Brain microvascular endothelial cell (primary cell): ENCODE measurements around the gene ROR2.

Source experiments
- DNase-seq: peaks from one replicate; pipeline ENCODE4 v3.0.0-alpha.2; 2020
- H3K27ac ChIP-seq: fragments of 250-450 bp; sonication (Bioruptor Pico); 2 replicates; pipeline ENCODE4 v1.5.1; 2020; ENCODE audit warnings: mild to moderate bottlenecking, moderate library complexity
- H3K27me3 ChIP-seq: fragments of 250-450 bp; sonication (Bioruptor Pico); replicated peaks from 2 replicates; pipeline ENCODE4 v1.5.1; 2020; ENCODE audit warnings: mild to moderate bottlenecking
- H3K36me3 ChIP-seq: fragments of 250-450 bp; sonication (Bioruptor Pico); replicated peaks from 2 replicates; pipeline ENCODE4 v1.5.1; 2020; ENCODE audit warnings: mild to moderate bottlenecking
- H3K4me3 ChIP-seq: 2 replicates; pipeline ENCODE4 v1.5.1; 2011; ENCODE audit warnings: low read depth, mild to moderate bottlenecking, control low read depth, low read length, moderate library complexity
- in situ Hi-C: cut with HindIII; loops from 2 replicates; pipeline ENCODE4 v1.10.0; 2017; ENCODE audit warnings: low sequenced_read_pairs, low pct_ligation_motif_present
- TF ChIP-seq, protein P1 (sequence below): IDR thresholded peaks from 2 replicates; pipeline ENCODE4 v1.5.1; 2011; ENCODE audit warnings: low read depth, mild to moderate bottlenecking, moderate library complexity, low read length, control low read depth, inconsistent platforms; ENCODE audit errors: missing control alignments

ROR2 gene

GRCh38 chr9:91890662-91891061 lies 59.4 kb downstream of the ROR2 start:
- H3K27me3 ChIP-seq: no peaks in the 10 kb centered on the region
- TF ChIP-seq, protein P1, sequence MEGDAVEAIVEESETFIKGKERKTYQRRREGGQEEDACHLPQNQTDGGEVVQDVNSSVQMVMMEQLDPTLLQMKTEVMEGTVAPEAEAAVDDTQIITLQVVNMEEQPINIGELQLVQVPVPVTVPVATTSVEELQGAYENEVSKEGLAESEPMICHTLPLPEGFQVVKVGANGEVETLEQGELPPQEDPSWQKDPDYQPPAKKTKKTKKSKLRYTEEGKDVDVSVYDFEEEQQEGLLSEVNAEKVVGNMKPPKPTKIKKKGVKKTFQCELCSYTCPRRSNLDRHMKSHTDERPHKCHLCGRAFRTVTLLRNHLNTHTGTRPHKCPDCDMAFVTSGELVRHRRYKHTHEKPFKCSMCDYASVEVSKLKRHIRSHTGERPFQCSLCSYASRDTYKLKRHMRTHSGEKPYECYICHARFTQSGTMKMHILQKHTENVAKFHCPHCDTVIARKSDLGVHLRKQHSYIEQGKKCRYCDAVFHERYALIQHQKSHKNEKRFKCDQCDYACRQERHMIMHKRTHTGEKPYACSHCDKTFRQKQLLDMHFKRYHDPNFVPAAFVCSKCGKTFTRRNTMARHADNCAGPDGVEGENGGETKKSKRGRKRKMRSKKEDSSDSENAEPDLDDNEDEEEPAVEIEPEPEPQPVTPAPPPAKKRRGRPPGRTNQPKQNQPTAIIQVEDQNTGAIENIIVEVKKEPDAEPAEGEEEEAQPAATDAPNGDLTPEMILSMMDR: no peak
- in situ Hi-C loops: no loop called here

DNA sequence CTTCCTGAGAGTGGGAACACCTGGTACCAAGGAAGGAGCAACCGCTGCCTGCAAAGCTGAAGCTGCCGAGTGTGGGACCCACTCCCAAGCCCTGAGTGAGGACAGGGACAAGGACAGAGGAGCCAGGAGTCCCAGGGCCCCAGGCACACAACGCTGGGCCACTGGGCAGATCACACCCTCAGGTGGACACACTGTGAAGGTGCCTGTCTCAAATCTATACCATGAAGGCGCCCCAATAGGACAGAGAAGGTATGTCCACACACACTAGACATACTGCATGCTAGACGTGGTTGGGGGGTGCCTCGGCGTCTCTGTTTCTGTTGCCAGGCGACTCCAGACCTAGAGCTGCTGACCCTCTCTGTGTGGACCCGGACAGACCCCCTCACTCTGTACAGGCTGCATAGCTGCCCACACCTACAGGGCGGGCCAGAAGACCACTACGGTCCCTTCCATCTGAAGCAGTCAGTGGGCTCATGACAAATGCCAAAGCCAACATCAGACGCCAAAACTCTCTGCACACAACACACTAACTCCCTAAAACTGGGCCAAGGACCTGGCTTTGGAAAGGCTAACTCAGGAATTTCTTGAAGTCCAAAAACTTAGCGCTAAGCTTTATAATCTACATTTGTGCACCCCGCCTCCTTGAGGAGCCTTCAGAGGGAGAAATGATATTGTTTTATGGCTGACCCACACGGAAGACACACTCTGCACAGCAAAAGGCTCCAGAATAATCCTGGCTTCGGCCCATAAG lies 60.7 kb downstream of the ROR2 start:
- no peak overlapping the region for H3K4me3 ChIP-seq
- no peak overlapping the region for H3K27ac ChIP-seq
- no peak for DNase-seq
- in situ Hi-C loops: no loop called here
- no peaks in the 10 kb centered on the region for H3K36me3 ChIP-seq
- H3K27me3 ChIP-seq: no peaks in the 10 kb centered on the region
- TF ChIP-seq, protein P1: no peak

More at GRCh38 chr9:91890662-91891061, 59.4 kb downstream of the ROR2 start:
- Histone ChIP-seq H3K36me3 (no peaks in the 10 kb centered on the region), H3K27ac (no peak overlapping the region), H3K4me3 (no peak overlapping the region)
- no peak for DNase-seq

DNA sequence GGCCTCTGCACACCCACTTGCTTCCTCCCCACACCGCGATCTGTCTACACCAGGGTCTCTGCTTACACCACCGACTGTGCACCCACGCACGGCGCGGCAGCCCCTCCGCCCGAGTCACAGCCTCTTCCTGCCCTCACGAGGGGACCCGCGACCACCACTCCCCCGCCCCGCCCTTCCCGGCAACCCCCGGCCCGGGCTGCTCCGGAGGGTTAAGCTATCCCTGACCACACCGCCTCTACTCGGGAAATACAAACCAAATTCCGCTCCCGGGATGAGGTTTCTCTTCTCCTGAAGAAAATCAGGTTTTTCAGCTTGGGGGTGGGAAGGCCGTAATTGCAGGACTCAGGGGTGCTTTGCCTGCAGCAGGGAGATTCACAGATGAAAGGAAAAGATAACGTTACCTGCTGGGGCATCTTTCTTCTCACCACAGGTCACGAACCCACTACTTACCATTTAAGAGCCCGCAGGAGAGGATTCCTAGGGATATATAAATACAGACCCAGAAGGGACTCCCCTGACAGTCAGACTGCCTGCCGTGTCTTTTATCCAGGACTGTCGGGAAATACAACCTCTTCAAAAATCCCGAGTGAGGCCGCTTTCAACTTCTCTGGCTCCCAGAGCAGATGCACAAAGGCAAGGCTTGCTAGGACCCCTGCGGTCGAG lies 63.5 kb downstream of the ROR2 start:
- TF ChIP-seq, protein P1: no peak
- H3K36me3 ChIP-seq: no peaks in the 10 kb centered on the region
- in situ Hi-C loops: no loop called here
- H3K27me3 ChIP-seq: no peaks in the 10 kb centered on the region
- H3K27ac ChIP-seq: peak overlapping the region; percentile 73
- H3K4me3 ChIP-seq: no peak overlapping the region
- DNase-seq: no peak

DNA sequence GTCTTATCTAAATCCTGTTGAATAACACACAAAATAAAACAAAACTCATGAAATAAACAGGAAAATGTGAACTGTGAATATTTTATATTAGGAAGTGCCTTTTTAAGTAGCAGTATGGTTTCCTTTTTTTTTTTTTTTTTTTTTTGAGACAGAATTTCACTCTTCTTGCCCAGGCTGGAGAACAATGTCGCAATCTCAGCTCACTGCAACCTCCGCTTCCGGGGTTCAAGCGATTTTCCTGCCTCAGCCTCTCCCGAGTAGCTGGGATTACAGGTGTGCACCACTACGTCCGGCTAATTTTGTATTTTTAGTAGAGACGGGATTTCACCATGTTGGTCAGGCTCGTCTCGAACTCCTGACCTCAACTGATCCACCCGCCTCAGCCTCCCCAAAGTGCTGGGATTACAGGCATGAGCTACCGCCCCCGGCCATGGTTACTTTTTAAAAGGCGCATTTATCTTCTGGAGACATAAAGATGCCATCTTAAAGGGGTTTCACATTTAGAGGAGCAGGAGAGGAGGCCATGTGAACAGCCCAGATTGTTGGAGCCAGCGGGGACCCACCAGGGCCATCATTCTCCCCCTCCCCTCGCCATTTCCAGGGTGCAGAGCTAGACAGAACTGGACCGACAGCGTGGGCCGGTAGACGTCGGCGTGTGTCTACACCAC lies 64.1 kb downstream of the ROR2 start:
- no peak for DNase-seq
- in situ Hi-C loops: no loop called here
- TF ChIP-seq, protein P1: no peak
- H3K4me3 ChIP-seq: no peak overlapping the region
- H3K27me3 ChIP-seq: no peaks in the 10 kb centered on the region
- H3K36me3 ChIP-seq: no peaks in the 10 kb centered on the region
- H3K27ac ChIP-seq: no peak overlapping the region

DNA sequence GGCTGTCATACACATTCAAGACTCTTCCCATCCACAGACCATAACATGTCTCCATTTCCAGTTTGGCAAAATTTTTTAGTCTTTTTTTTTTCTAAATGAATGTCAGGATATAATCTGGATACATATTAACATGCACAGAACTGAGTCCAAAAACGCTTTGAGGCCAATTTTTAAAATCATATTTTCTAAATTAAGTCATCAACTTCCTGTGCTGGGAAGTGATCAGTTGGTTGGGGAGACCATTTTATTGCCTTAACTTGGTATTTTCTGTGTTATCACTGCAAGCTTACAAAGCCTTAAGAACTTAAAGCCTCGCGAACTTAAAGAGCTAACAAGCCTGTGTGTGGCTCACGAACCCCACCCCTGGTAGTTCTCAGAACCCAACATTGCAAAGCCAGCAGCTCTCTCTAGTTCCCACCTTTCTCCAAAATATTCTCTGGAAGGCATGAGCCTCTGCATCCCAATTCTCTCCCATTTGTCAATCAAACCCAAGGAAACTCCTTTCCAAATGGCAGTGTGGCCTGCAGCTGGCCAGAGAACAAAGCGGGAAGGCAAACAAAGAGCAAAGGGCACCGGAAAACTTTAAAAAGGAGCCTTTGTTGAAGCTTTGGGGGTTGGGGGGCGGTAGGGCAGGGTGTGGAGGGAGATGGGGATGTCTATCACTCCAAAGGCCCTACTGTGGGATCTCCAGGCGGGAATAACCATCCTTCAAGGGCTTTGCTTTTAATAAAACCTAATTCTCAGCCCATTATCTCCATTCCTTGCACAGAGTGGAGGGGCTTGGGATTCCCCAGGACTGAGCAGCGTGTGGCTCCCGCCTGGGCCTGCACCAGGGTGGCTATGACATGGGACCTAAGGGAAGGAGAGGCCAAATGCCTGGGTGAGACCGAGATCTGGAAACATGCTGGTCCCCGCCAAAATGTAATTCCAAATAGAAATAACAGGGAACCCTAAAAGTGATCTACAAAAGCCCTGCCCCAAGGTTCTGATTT lies 65.0 kb downstream of the ROR2 start:
- H3K27ac ChIP-seq: no peak overlapping the region
- DNase-seq: peak; percentile 3
- H3K36me3 ChIP-seq: no peaks in the 10 kb centered on the region
- no peaks in the 10 kb centered on the region for H3K27me3 ChIP-seq
- H3K4me3 ChIP-seq: no peak overlapping the region
- in situ Hi-C loops: no loop called here
- TF ChIP-seq, protein P1: no peak
